ENCODE measurements around the gene UBE4B.
"Not testable (repeated sequence)": the region's sequence is repeated elsewhere in the genome, so short reads cannot be mapped to it uniquely, and the experiment has no call there.

GRCh38 chr1:10107476-10107847, 74.7 kb downstream of the UBE4B start:
- TF ChIP-seq USF2 (CRISPR knock-in tag; IDR thresholded peaks at IDR 0.05); ZNF121 (CRISPR knock-in tag; IDR thresholded peaks at IDR 0.05); E2F1 (CRISPR knock-in tag; IDR thresholded peaks at IDR 0.05); CTCF (IDR thresholded peaks at IDR 0.05); CBFB (CRISPR knock-in tag; IDR thresholded peaks at IDR 0.05; ENCODE audit: low read depth); MAX (CRISPR knock-in tag; IDR thresholded peaks at IDR 0.05); HMGA2 (CRISPR knock-in tag; IDR thresholded peaks at IDR 0.05); TCF7 (CRISPR knock-in tag; IDR thresholded peaks at IDR 0.05; ENCODE audit: low read depth); JUN (CRISPR knock-in tag; IDR thresholded peaks at IDR 0.05): not testable (repeated sequence)

Measured in WTC11 (cell line).